H1 (cell line): Measurements from ENCODE around the gene SH3PXD2A. TPM values are rescaled to one million over a fixed set of nuclear protein-coding genes. Genes with fewer than 3 reads are reported as not detected.

Source experiments
- BRCA1 ChIP-seq: IDR thresholded peaks from 2 replicates; pipeline ENCODE4 v1.6.1; 2012; ENCODE audit warnings: low read depth, low read length, improper control_type of control experiment
- GTF2F1 ChIP-seq: IDR thresholded peaks from 2 replicates; pipeline ENCODE4 v1.6.1; 2012; ENCODE audit warnings: low read depth, low read length, improper control_type of control experiment, borderline replicate concordance
- TEAD4 ChIP-seq: IDR thresholded peaks from 2 replicates; pipeline ENCODE4 v1.6.1; 2012; ENCODE audit warnings: low read depth, low read length, inconsistent platforms, mixed read lengths
- polyA plus RNA-seq, 7 experiments: library from polyadenylated mRNA; depleted of rRNA in 3 of 7; stranded (reverse) in 5 of 7; unstranded in 2 of 7; fragments of >200 nt in 5 of 7; fragments of 200-250 nt in 2 of 7; gene quantifications; 1 replicate in 5 of 7; 2 replicates in 1 of 7; 4 replicates in 1 of 7; pipeline versions ENCODE4 v1.2.1 to v1.2.3, GENCODE V29; 2011 to 2013; ENCODE audit warnings: missing spikeins in 2 of 7, mixed read lengths in 2 of 7
- total RNA-seq: library from RNA; stranded (reverse); fragmentation: NEBNext Ultra II Directional; extraction: Animal tissue kit (Norgen Biotek cat#: 25700); gene quantifications from 2 replicates; pipeline ENCODE4 v1.2.1, GENCODE V29; 2021

The SH3PXD2A gene
- total and polyA plus RNA-seq, 2 of the 8 experiments (the other 6 are each of a cell fraction or from before 2014, with no cell fraction given), result 5.4 to 16.3 TPM

- no peak for TF ChIP-seq GTF2F1
- no peak for TF ChIP-seq BRCA1
- no peak for TF ChIP-seq TEAD4
These were observed 30.2 kb upstream of the SH3PXD2A start (continued) for GRCh38 chr10:103885617-103886016.
